Caco-2 (cell line): ENCODE results near the gene PAK5. TPM values are rescaled to one million over a fixed set of nuclear protein-coding genes. Genes with fewer than 3 reads are reported as not detected.

Experiments used
- BruUV-seq: library from RNA; stranded (reverse); fragments of 400-500 nt; replicated peaks from 2 replicates; lab custom pipeline; 2021; lab: Mats Ljungman, UMichigan
- CTCF ChIA-PET: fragments of 300-600 bp; sonication (Branson Sonifier 250); formaldehyde crosslinking; loops from one replicate; lab custom pipeline; 2022; ENCODE audit warnings: antibody characterized with exemption; lab: Charles Lee
- POLR2A ChIA-PET: fragments of 300-600 bp; sonication (Branson Sonifier 250); formaldehyde crosslinking; loops from one replicate; lab custom pipeline; 2022; ENCODE audit warnings: antibody characterized with exemption; lab: Charles Lee
- DNase-seq, 2 experiments: peaks; one replicate each; pipeline versions ENCODE4 v3.0.0 to v3.0.0-alpha.2; 2020 to 2022
- H3K27me3 ChIP-seq: replicated peaks from 2 replicates; pipeline ENCODE4 v1.6.0; 2011; ENCODE audit warnings: low read length; ENCODE audit not compliant: control insufficient read depth, insufficient read depth
- H3K36me3 ChIP-seq: 2 replicates; pipeline ENCODE4 v1.5.1; 2011; ENCODE audit warnings: low read length; ENCODE audit not compliant: control insufficient read depth, insufficient read depth
- H3K4me1 ChIP-seq: fragments of 250-450 bp; sonication (Bioruptor Pico); 2 replicates; pipeline ENCODE4 v1.5.1; 2020; ENCODE audit warnings: mild to moderate bottlenecking
- H3K4me3 ChIP-seq: 2 replicates; pipeline ENCODE4 v1.5.1; 2011; ENCODE audit warnings: low read depth, mild to moderate bottlenecking, control low read depth, low read length
- H3K9me3 ChIP-seq: fragments of 250-450 bp; sonication (Bioruptor Pico); 2 replicates; pipeline ENCODE4 v1.5.1; 2020; ENCODE audit warnings: mild to moderate bottlenecking, moderate library complexity
- H3K27ac Mint-ChIP-seq: one replicate; pipeline ENCODE4 v1.8.0; 2022; ENCODE audit warnings: mixed read lengths; ENCODE audit not compliant: unreplicated experiment
- H3K27me3 Mint-ChIP-seq: one replicate; pipeline ENCODE4 v1.8.0; 2022; ENCODE audit warnings: mixed read lengths; ENCODE audit not compliant: insufficient read depth, unreplicated experiment
- H3K36me3 Mint-ChIP-seq: one replicate; pipeline ENCODE4 v1.8.0; 2022; ENCODE audit warnings: mild to moderate bottlenecking, mixed read lengths; ENCODE audit not compliant: insufficient read depth, unreplicated experiment
- H3K4me1 Mint-ChIP-seq: one replicate; pipeline ENCODE4 v1.8.0; 2022; ENCODE audit warnings: low read depth, mixed read lengths; ENCODE audit not compliant: unreplicated experiment
- H3K4me3 Mint-ChIP-seq: one replicate; pipeline ENCODE4 v1.8.0; 2022; ENCODE audit warnings: mild to moderate bottlenecking, moderate library complexity, mixed read lengths; ENCODE audit not compliant: unreplicated experiment
- H3K9me3 Mint-ChIP-seq: one replicate; pipeline ENCODE4 v1.8.0; 2022; ENCODE audit warnings: mixed read lengths; ENCODE audit not compliant: unreplicated experiment
- intact Hi-C: fragments of 100-400 bp; cut with micrococcal nuclease; formaldehyde crosslinking; loops from one replicate; pipeline ENCODE4 v1.10.0; 2022; ENCODE audit not compliant: unreplicated experiment
- total RNA-seq: library from RNA; stranded (reverse); gene quantifications from 2 replicates; pipeline ENCODE4 v1.2.3, GENCODE V29; 2022
- TF ChIP-seq, protein P1 (sequence below), 2 experiments: fragments of 200-600 bp in 1 of 2; IDR thresholded peaks; 1 replicate in 1 of 2; 2 replicates in 1 of 2; pipeline versions ENCODE4 v1.5.1 to v1.8.0; 2011 to 2022; ENCODE audit warnings: antibody characterized with exemption in 1 of 2, control low read depth in 1 of 2, inconsistent platforms in 1 of 2, low read depth in 1 of 2, low read length in 1 of 2, mild to moderate bottlenecking in 1 of 2, moderate library complexity in 1 of 2; ENCODE audit not compliant: insufficient read depth in 1 of 2, severe bottlenecking in 1 of 2, unreplicated experiment in 1 of 2

Gene PAK5
- total RNA-seq, 1 experiment from 2014 or later: not detected

DNA sequence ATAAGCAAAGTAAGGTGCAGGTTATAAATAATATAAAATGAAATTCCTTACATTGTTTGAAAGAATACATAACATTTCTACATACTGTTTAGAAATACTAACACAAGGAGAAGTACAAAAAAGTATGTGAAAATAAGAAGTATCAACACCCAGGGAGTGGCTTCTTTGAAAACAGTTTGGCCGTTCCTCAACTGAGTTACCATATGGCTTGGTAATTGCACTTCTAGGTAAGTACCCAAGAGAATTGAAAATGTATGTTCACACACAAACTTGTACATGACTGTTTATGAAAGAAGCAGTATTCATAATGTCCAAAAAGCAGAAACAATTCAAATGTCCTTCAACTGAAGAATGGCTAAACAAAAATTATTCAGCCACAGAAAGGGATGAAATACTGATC is 30.7 kb downstream of the PAK5 start:
- ChIA-PET CTCF (no interaction called here), POLR2A (no interaction called here)
- no peaks in the 10 kb centered on the region for H3K27me3 ChIP-seq
- TF ChIP-seq, protein P1, sequence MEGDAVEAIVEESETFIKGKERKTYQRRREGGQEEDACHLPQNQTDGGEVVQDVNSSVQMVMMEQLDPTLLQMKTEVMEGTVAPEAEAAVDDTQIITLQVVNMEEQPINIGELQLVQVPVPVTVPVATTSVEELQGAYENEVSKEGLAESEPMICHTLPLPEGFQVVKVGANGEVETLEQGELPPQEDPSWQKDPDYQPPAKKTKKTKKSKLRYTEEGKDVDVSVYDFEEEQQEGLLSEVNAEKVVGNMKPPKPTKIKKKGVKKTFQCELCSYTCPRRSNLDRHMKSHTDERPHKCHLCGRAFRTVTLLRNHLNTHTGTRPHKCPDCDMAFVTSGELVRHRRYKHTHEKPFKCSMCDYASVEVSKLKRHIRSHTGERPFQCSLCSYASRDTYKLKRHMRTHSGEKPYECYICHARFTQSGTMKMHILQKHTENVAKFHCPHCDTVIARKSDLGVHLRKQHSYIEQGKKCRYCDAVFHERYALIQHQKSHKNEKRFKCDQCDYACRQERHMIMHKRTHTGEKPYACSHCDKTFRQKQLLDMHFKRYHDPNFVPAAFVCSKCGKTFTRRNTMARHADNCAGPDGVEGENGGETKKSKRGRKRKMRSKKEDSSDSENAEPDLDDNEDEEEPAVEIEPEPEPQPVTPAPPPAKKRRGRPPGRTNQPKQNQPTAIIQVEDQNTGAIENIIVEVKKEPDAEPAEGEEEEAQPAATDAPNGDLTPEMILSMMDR (IDR thresholded peaks at IDR 0.05; ENCODE audit: insufficient read depth in 1 of 2, low read depth in 1 of 2, low read length in 1 of 2, severe bottlenecking in 1 of 2, unreplicated experiment in 1 of 2): no peak
- H3K27me3 Mint-ChIP-seq: peaks cover 7% of the 10 kb centered on the region
- H3K9me3 Mint-ChIP-seq: no peaks in the 10 kb centered on the region
- H3K4me1 ChIP-seq: no peaks in the 10 kb centered on the region
- no peaks in the 10 kb centered on the region for H3K36me3 Mint-ChIP-seq
- DNase-seq: no peak
- H3K27ac Mint-ChIP-seq: no peak overlapping the region
- H3K4me3 ChIP-seq: no peak overlapping the region
- BruUV-seq: no TSS peak
- H3K36me3 ChIP-seq: no peaks in the 10 kb centered on the region
- intact Hi-C loops: no loop called here
- H3K9me3 ChIP-seq: no peaks in the 10 kb centered on the region
- no peaks in the 10 kb centered on the region for H3K4me1 Mint-ChIP-seq
- H3K4me3 Mint-ChIP-seq: no peak overlapping the region

DNA sequence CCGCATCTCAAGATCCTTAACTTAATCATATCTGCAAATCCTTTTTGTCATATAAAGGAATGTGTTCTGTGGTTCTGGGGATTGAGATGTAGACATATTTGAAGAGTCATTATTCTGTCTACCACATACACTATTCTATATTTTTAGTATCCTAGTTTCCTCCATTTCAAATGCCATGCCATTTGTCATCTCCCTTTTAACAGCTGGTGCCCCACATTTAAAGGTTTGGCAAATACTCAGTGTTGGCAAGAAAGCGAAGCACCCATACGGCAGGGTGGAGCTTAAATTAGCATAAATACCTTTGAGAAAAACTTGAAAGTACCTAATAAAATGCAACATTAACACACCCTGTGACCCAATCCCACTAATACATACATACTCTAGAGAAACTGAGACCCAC is 31.7 kb downstream of the PAK5 start:
- POLR2A ChIA-PET: no interaction called here
- no peak overlapping the region for H3K4me3 ChIP-seq
- BruUV-seq: no TSS peak

DNA sequence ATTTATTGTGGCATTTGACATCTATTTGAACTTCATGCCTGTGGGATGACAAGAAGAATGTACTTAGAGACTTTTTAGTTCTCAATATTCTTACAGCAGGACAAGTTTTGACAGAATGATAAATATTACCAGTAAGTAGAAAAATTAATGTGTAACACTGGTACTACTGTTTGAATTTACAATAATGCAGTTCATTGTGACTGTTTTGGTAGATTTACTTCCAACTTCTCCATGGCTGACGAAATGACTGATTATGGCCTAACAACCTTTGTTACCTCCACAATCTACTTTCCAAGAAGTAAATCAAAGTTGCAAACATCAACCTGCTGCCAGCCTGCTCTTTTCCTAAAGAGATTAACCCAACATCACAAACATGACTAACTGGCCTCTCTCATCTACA is 38.5 kb downstream of the PAK5 start:
- Histone ChIP-seq H3K36me3 (no peaks in the 10 kb centered on the region), H3K27me3 (no peaks in the 10 kb centered on the region), H3K9me3 (0 out of 2 replicates have a peak, but pooled peaks cover 3% of the 10 kb centered on the region), H3K4me3 (no peak overlapping the region), H3K4me1 (no peaks in the 10 kb centered on the region)
- no peak for DNase-seq
- ChIA-PET CTCF (no interaction called here), POLR2A (no interaction called here)
- intact Hi-C loops: no loop called here
- BruUV-seq: no TSS peak
- Mint-ChIP-seq H3K27ac (no peak overlapping the region), H3K27me3 (peaks cover 12% of the 10 kb centered on the region), H3K4me1 (no peaks in the 10 kb centered on the region), H3K9me3 (no peaks in the 10 kb centered on the region), H3K36me3 (no peaks in the 10 kb centered on the region), H3K4me3 (no peak overlapping the region)
- TF ChIP-seq, protein P1 (IDR thresholded peaks at IDR 0.05; ENCODE audit: insufficient read depth in 1 of 2, low read depth in 1 of 2, low read length in 1 of 2, severe bottlenecking in 1 of 2, unreplicated experiment in 1 of 2): no peak

More for the DNA sequence above, 31.7 kb downstream of the PAK5 start:
- H3K27ac Mint-ChIP-seq: no peak overlapping the region
- H3K36me3 Mint-ChIP-seq: no peaks in the 10 kb centered on the region
- no peak overlapping the region for H3K4me3 Mint-ChIP-seq
- CTCF ChIA-PET: no interaction called here
- no peaks in the 10 kb centered on the region for H3K9me3 Mint-ChIP-seq
- no peaks in the 10 kb centered on the region for H3K4me1 ChIP-seq
- H3K27me3 ChIP-seq: no peaks in the 10 kb centered on the region
- TF ChIP-seq, protein P1 (IDR thresholded peaks at IDR 0.05; ENCODE audit: insufficient read depth in 1 of 2, low read depth in 1 of 2, low read length in 1 of 2, severe bottlenecking in 1 of 2, unreplicated experiment in 1 of 2): no peak
- H3K36me3 ChIP-seq: no peaks in the 10 kb centered on the region
- no peak for DNase-seq
- H3K4me1 Mint-ChIP-seq: no peaks in the 10 kb centered on the region
- intact Hi-C loops: no loop called here
- H3K27me3 Mint-ChIP-seq: peaks cover 7% of the 10 kb centered on the region
- H3K9me3 ChIP-seq: no peaks in the 10 kb centered on the region
